ENCODE data around the gene RFC3.

Gene RFC3

GRCh38 chr13:33868343-33868994, 50.5 kb downstream of the RFC3 start:
- DNase-seq: no peak

GRCh38 chr13:33869005-33869404, 51.1 kb downstream of the RFC3 start:
- no peak for DNase-seq

GRCh38 chr13:33870046-33870668, 52.2 kb downstream of the RFC3 start:
- DNase-seq: no peak

GRCh38 chr13:33871207-33872004, 53.5 kb downstream of the RFC3 start:
- no peak for DNase-seq

- DNase-seq: no peak
Observed at GRCh38 chr13:33872005-33872351, 54.0 kb downstream of the RFC3 start.

- DNase-seq: no peak
Observed at GRCh38 chr13:33873251-33873908, 55.4 kb downstream of the RFC3 start.

GRCh38 chr13:33874871-33875270, 56.9 kb downstream of the RFC3 start:
- no peak for DNase-seq

- no peak for DNase-seq
Observed at GRCh38 chr13:33875618-33876401, 57.9 kb downstream of the RFC3 start.

- no peak for DNase-seq
Observed at GRCh38 chr13:33876716-33877394, 58.9 kb downstream of the RFC3 start.

- DNase-seq: no peak
Observed at GRCh38 chr13:33879118-33879517, 61.2 kb downstream of the RFC3 start.

GRCh38 chr13:33882804-33883203, 64.9 kb downstream of the RFC3 start:
- no peak for DNase-seq

GRCh38 chr13:33884531-33885220, 66.7 kb downstream of the RFC3 start:
- DNase-seq: no peak

All from fibroblast of skin of scalp (primary cell).